Stimulated activated CD8-positive, alpha-beta memory T cell treated with anti-CD3 and anti-CD28 coated beads, Interleukin-7, amount 100 ng/mL, for 1 hour (primary cell): ENCODE data around the gene LSM3.

ENCODE experiments used
- DNase-seq, 2 donors: peaks; one replicate each; pipeline ENCODE4 v3.0.0-alpha.2; 2020; ENCODE audit warnings: low read depth in 2 of 2

Gene LSM3

GRCh38 chr3:14200841-14201240, 22.2 kb downstream of the LSM3 start:
- no peak for DNase-seq

- DNase-seq: no peak
Observed at GRCh38 chr3:14201940-14202684, 23.5 kb downstream of the LSM3 start.

GRCh38 chr3:14202874-14203520, 24.4 kb downstream of the LSM3 start:
- DNase-seq: no peak

- no peak for DNase-seq
Observed at GRCh38 chr3:14203521-14204079, 25.0 kb downstream of the LSM3 start.

- DNase-seq: no peak
Observed at GRCh38 chr3:14204515-14205284, 26.1 kb downstream of the LSM3 start.

- DNase-seq: no peak
Observed at GRCh38 chr3:14206548-14207177, 28.0 kb downstream of the LSM3 start.

- DNase-seq: no peak
Observed at GRCh38 chr3:14208168-14208567, 29.6 kb downstream of the LSM3 start.

GRCh38 chr3:14208977-14209394, 30.4 kb downstream of the LSM3 start:
- DNase-seq: no peak

GRCh38 chr3:14209581-14210289, 31.1 kb downstream of the LSM3 start:
- DNase-seq: no peak

- no peak for DNase-seq
Observed at GRCh38 chr3:14210290-14210688, 31.7 kb downstream of the LSM3 start.

- no peak for DNase-seq
Observed at GRCh38 chr3:14210843-14211594, 32.4 kb downstream of the LSM3 start.

GRCh38 chr3:14211621-14212020, 33.0 kb downstream of the LSM3 start:
- DNase-seq: no peak

GRCh38 chr3:14212032-14212431, 33.4 kb downstream of the LSM3 start:
- DNase-seq: no peak

- no peak for DNase-seq
Observed at GRCh38 chr3:14213066-14213774, 34.6 kb downstream of the LSM3 start.

GRCh38 chr3:14214764-14215163, 36.1 kb downstream of the LSM3 start:
- no peak for DNase-seq

- no peak for DNase-seq
Observed at GRCh38 chr3:14216257-14217048, 37.8 kb downstream of the LSM3 start.

- DNase-seq: no peak
Observed at GRCh38 chr3:14218355-14218754, 39.7 kb downstream of the LSM3 start.

- DNase-seq: no peak
Observed at GRCh38 chr3:14220933-14221332, 42.3 kb downstream of the LSM3 start.

GRCh38 chr3:14221902-14222301, 43.3 kb downstream of the LSM3 start:
- no peak for DNase-seq
